Rectal smooth muscle tissue (tissue), 1 donor: ENCODE measurements around the gene HBEGF.

Experiments used
- H3K27ac ChIP-seq: one replicate; pipeline ENCODE4 v1.7.0; 2013; ENCODE audit warnings: low read depth, low read length, inconsistent platforms
- H3K27me3 ChIP-seq: one replicate; pipeline ENCODE4 v1.7.0; 2013; ENCODE audit warnings: low read length; ENCODE audit not compliant: control insufficient read depth, insufficient read depth
- H3K36me3 ChIP-seq: one replicate; pipeline ENCODE4 v1.7.0; 2013; ENCODE audit warnings: low read length; ENCODE audit not compliant: control insufficient read depth, insufficient read depth
- H3K4me1 ChIP-seq: one replicate; pipeline ENCODE4 v1.7.0; 2013; ENCODE audit warnings: low read length; ENCODE audit not compliant: control insufficient read depth, insufficient read depth
- H3K4me3 ChIP-seq: one replicate; pipeline ENCODE4 v1.7.0; 2013; ENCODE audit warnings: low read length
- H3K9ac ChIP-seq: one replicate; pipeline ENCODE4 v1.7.0; 2013; ENCODE audit warnings: low read length

Gene HBEGF

GRCh38 chr5:140346348-140347221, at the start of gene HBEGF:
Gene HBEGF (minus strand): TSS chr5:140346603. CDS start chr5:140346328, 275 bp downstream.
- H3K27me3 ChIP-seq = no peaks in the 10 kb centered on the region
- H3K36me3 ChIP-seq = no peaks in the 10 kb centered on the region
- peaks cover 20% of the 10 kb centered on the region for H3K4me1 ChIP-seq
- H3K27ac ChIP-seq = peak within 1 kb of the TSS; percentile 76
- peak within 1 kb of the TSS; percentile 64 for H3K9ac ChIP-seq
- H3K4me3 ChIP-seq = peak within 1 kb of the TSS; percentile 61

DNA sequence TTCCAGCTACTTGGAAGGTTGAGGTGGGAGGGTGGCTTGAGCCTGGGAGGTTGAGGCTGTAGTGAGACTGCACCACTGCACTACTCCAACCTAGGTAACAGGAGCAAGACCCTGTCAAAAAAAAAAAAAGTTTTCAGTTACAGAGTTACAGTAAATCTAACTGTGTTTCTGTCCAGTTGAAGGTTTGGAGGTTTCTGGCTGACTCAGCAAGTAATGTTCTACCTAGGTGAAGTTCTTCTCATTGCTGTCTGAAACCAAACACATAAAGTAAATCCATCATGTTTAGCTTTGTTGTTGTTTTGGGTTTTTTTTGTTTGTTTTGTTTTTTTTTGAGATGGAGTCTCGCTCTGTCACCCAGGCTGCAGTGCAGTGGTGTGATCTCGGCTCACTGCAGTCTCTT, 47.3 kb upstream of the HBEGF start:
- H3K4me3 ChIP-seq = no peak overlapping the region
- H3K9ac ChIP-seq = no peak overlapping the region
- no peak overlapping the region for H3K27ac ChIP-seq
- no peaks in the 10 kb centered on the region for H3K27me3 ChIP-seq
- no peaks in the 10 kb centered on the region for H3K4me1 ChIP-seq
- H3K36me3 ChIP-seq = no peaks in the 10 kb centered on the region

DNA sequence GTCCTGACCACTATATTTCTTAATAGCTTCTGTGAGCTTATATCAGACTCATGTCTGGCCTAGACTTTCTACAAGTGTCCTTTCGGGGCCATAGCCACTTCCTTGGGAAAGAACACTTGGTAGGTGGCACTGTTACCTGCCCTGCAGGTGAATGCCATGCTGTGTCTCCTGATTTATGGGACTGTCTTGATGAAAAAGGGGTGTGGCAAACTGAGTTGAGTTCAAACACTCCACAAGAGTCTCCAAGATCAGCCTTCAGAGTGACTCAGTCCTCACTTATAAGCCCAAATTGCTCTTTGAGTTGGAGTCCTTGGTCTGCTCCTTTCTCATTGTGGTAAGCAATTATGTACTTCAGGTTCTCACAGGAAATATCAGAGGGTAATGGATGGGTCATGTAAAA, 45.3 kb upstream of the HBEGF start:
- Histone ChIP-seq H3K4me3 (no peak overlapping the region), H3K36me3 (no peaks in the 10 kb centered on the region), H3K27ac (no peak overlapping the region), H3K9ac (no peak overlapping the region), H3K27me3 (no peaks in the 10 kb centered on the region), H3K4me1 (no peaks in the 10 kb centered on the region)

- H3K4me3 ChIP-seq = no peak overlapping the region
- H3K27ac ChIP-seq = no peak overlapping the region
- H3K9ac ChIP-seq = no peak overlapping the region
- no peaks in the 10 kb centered on the region for H3K27me3 ChIP-seq
- no peaks in the 10 kb centered on the region for H3K4me1 ChIP-seq
- no peaks in the 10 kb centered on the region for H3K36me3 ChIP-seq
Observed at GRCh38 chr5:140391312-140391711, 44.9 kb upstream of the HBEGF start.

DNA sequence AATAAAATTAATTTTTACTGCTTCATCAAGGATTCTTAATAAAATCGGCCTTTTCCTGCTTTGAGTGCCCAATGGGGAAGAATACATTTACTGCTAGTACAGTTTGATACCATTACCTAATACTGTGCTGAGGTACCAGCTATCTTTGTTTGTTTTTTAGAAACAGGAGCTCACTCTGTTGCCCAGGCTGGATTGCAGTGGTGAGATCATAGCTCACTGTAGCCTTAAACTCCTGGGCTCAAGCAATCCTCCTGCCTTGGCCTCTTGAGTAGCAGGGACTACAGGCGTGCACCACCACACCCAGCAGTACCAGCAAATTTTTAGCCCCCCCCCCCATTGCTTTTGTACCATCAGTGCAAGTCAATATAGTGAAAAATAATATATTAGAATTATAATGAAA, 41.6 kb upstream of the HBEGF start:
- Histone ChIP-seq H3K9ac (no peak overlapping the region), H3K36me3 (no peaks in the 10 kb centered on the region), H3K4me1 (no peaks in the 10 kb centered on the region), H3K27me3 (no peaks in the 10 kb centered on the region), H3K27ac (no peak overlapping the region), H3K4me3 (no peak overlapping the region)

GRCh38 chr5:140383300-140383699, 36.9 kb upstream of the HBEGF start:
- Histone ChIP-seq H3K27ac (no peak overlapping the region), H3K4me1 (no peaks in the 10 kb centered on the region), H3K27me3 (no peaks in the 10 kb centered on the region), H3K36me3 (no peaks in the 10 kb centered on the region), H3K4me3 (no peak overlapping the region), H3K9ac (no peak overlapping the region)

DNA sequence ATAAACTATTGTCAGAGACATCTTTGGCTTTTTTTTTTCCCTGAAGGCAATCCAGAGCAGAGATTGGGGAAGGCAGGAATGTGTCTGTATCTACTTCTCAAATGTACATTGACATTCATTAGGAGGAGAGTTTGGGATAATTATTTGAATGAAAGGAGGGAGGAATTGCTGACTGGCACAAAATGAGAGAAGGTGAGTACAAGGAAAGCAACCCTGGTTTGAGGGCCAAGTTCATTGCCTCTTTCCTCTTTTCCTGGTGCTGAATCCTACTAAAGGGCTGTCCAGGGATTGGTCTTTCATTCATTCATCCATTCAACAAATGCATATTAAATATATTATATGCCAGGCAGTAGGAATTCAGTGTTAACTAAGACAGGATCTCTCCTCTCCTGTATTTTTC, 36.5 kb upstream of the HBEGF start:
- Histone ChIP-seq H3K4me1 (no peaks in the 10 kb centered on the region), H3K4me3 (no peak overlapping the region), H3K27me3 (no peaks in the 10 kb centered on the region), H3K9ac (no peak overlapping the region), H3K27ac (no peak overlapping the region), H3K36me3 (no peaks in the 10 kb centered on the region)

- Histone ChIP-seq H3K4me1 (no peaks in the 10 kb centered on the region), H3K27ac (no peak overlapping the region), H3K27me3 (no peaks in the 10 kb centered on the region), H3K9ac (no peak overlapping the region), H3K4me3 (no peak overlapping the region), H3K36me3 (no peaks in the 10 kb centered on the region)
Observed at GRCh38 chr5:140381972-140382371, 35.6 kb upstream of the HBEGF start.

DNA sequence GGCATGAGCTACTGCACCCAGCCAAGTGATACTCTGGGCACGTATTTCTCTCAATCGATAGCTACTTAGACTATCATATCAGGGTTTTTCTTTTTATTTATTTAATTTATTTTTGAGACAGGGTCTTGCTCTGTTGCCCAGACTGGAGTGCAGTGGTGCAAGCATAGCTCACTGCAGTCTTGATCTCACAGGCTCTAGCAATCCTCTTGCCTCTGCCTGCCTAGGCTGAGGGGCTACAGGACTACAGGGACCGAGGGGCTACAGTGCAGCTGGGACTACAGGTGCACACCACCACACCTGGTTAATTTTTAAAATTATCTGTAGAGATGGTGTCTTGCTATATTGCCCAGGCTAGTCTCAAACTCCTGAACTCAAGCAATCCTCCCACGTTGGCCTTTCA, 34.9 kb upstream of the HBEGF start:
- Histone ChIP-seq H3K9ac (no peak overlapping the region), H3K36me3 (no peaks in the 10 kb centered on the region), H3K4me1 (no peaks in the 10 kb centered on the region), H3K4me3 (no peak overlapping the region), H3K27ac (no peak overlapping the region), H3K27me3 (no peaks in the 10 kb centered on the region)

GRCh38 chr5:140372971-140373487, 26.6 kb upstream of the HBEGF start:
- H3K9ac ChIP-seq = no peak overlapping the region
- no peak overlapping the region for H3K27ac ChIP-seq
- no peak overlapping the region for H3K4me3 ChIP-seq

GRCh38 chr5:140371356-140372151, 25.2 kb upstream of the HBEGF start:
- Histone ChIP-seq H3K27me3 (no peaks in the 10 kb centered on the region), H3K27ac (no peak overlapping the region), H3K9ac (no peak overlapping the region), H3K4me3 (no peak overlapping the region), H3K4me1 (peaks cover 3% of the 10 kb centered on the region), H3K36me3 (no peaks in the 10 kb centered on the region)

More at GRCh38 chr5:140372971-140373487, 26.6 kb upstream of the HBEGF start:
- H3K36me3 ChIP-seq = no peaks in the 10 kb centered on the region
- no peaks in the 10 kb centered on the region for H3K27me3 ChIP-seq
- H3K4me1 ChIP-seq = peaks cover 3% of the 10 kb centered on the region

GRCh38 chr5:140367256-140368013, 21.0 kb upstream of the HBEGF start:
- H3K9ac ChIP-seq = no peak overlapping the region
- H3K36me3 ChIP-seq = no peaks in the 10 kb centered on the region
- no peak overlapping the region for H3K4me3 ChIP-seq
- H3K27ac ChIP-seq = no peak overlapping the region
- H3K4me1 ChIP-seq = no peaks in the 10 kb centered on the region
- no peaks in the 10 kb centered on the region for H3K27me3 ChIP-seq
